Endothelial cell of umbilical vein (primary cell): ENCODE measurements around the gene SELENOO. TPM values are rescaled to one million over a fixed set of nuclear protein-coding genes. Genes with fewer than 3 reads are reported as not detected.

Experiments
- BruUV-seq: library from RNA; stranded (reverse); fragments of 400-500 nt; replicated peaks from 2 replicates; lab custom pipeline; 2021; lab: Mats Ljungman, UMichigan
- CTCF ChIA-PET: fragments of 300-600, 350-600 bp; sonication (Branson Sonifier 250); formaldehyde crosslinking; loops from one replicate; lab custom pipeline; 2021; ENCODE audit warnings: antibody characterized with exemption, inconsistent platforms; lab: Charles Lee
- POLR2A ChIA-PET: fragments of 300-600, 350-600 bp; sonication (Branson Sonifier 250); formaldehyde crosslinking; loops from one replicate; lab custom pipeline; 2021; ENCODE audit warnings: antibody characterized with exemption, inconsistent platforms; lab: Charles Lee
- DNase-seq: peaks from one replicate; pipeline ENCODE4 v3.0.0-alpha.2; 2011; ENCODE audit warnings: low read depth, low spot score
- FAIRE-seq: peaks from 2 replicates; lab custom pipeline; 2011; peaks lifted over from hg19 to GRCh38; lab: Jason Lieb, UNC
- H2AFZ ChIP-seq: 2 replicates; pipeline ENCODE4 v1.6.0; 2012; ENCODE audit warnings: low read depth, low read length, control low read depth, inconsistent platforms
- H3K27ac ChIP-seq: 2 replicates; pipeline ENCODE4 v1.5.1; 2011; ENCODE audit warnings: low read depth, mild to moderate bottlenecking, control low read depth, low read length, moderate library complexity; ENCODE audit not compliant: insufficient read depth
- H3K27me3 ChIP-seq, 2 experiments: 2 replicates each; pipeline versions ENCODE4 v1.6.0 to v1.6.1; 2011; ENCODE audit warnings: low read length in 2 of 2, mixed read lengths in 1 of 2; ENCODE audit not compliant: control insufficient read depth in 2 of 2, insufficient read depth in 2 of 2
- H3K36me3 ChIP-seq, 2 experiments: 2 replicates in 1 of 2; 3 replicates in 1 of 2; pipeline ENCODE4 v1.5.1; 2011; ENCODE audit warnings: low read length in 2 of 2, mild to moderate bottlenecking in 1 of 2, moderate library complexity in 1 of 2; ENCODE audit not compliant: control insufficient read depth in 2 of 2, insufficient read depth in 2 of 2; ENCODE audit errors: extremely low read depth in 1 of 2
- H3K4me1 ChIP-seq: 3 replicates; pipeline ENCODE4 v1.5.1; 2011; ENCODE audit warnings: mild to moderate bottlenecking, low read length; ENCODE audit not compliant: control insufficient read depth, insufficient read depth; ENCODE audit errors: extremely low read depth
- H3K4me2 ChIP-seq: 2 replicates; pipeline ENCODE4 v1.6.1; 2011; ENCODE audit warnings: low read length, control low read depth, mixed read lengths; ENCODE audit not compliant: insufficient read depth
- H3K4me3 ChIP-seq, 3 experiments: fragments of 200-600 bp in 1 of 3; sonication (generic), shearing (Covaris generic) in 1 of 3; replicated peaks in 1 of 3; 2 replicates each; pipeline ENCODE4 v1.5.1; 2011 to 2016; ENCODE audit warnings: control low read depth in 3 of 3, low read length in 3 of 3, mild to moderate bottlenecking in 2 of 3, inconsistent platforms in 1 of 3, low read depth in 1 of 3, moderate library complexity in 1 of 3; ENCODE audit not compliant: insufficient read depth in 1 of 3
- H3K79me2 ChIP-seq: 2 replicates; pipeline ENCODE4 v1.6.0; 2012; ENCODE audit warnings: low read length, inconsistent platforms; ENCODE audit not compliant: control insufficient read depth, insufficient read depth
- H3K9ac ChIP-seq: replicated peaks from 2 replicates; pipeline ENCODE3; 2011; ENCODE audit warnings: low read length, control low read depth; ENCODE audit not compliant: insufficient read depth; ENCODE audit errors: extremely low read depth
- H3K9me1 ChIP-seq: replicated peaks from 3 replicates; pipeline ENCODE4 v1.6.0; 2011; ENCODE audit warnings: mild to moderate bottlenecking, low read length; ENCODE audit not compliant: control insufficient read depth, insufficient read depth; ENCODE audit errors: extremely low read depth
- H3K9me3 ChIP-seq: replicated peaks from 2 replicates; pipeline ENCODE4 v1.5.1; 2012; ENCODE audit warnings: low read length, inconsistent platforms; ENCODE audit not compliant: control insufficient read depth, insufficient read depth
- H4K20me1 ChIP-seq: replicated peaks from 2 replicates; pipeline ENCODE3; 2011; ENCODE audit warnings: mild to moderate bottlenecking, low read length; ENCODE audit not compliant: control insufficient read depth, insufficient read depth; ENCODE audit errors: extremely low read depth
- CTCF ChIP-seq, 2 donors: IDR thresholded peaks; 1 replicate in 1 of 2; 2 replicates in 1 of 2; pipeline ENCODE4 v1.5.1; 2011; ENCODE audit warnings: low read length in 2 of 2, mild to moderate bottlenecking in 2 of 2, moderate library complexity in 2 of 2, control low read depth in 1 of 2, inconsistent platforms in 1 of 2, low read depth in 1 of 2; ENCODE audit not compliant: insufficient read depth in 1 of 2; ENCODE audit errors: extremely low read depth in 1 of 2
- EZH2 ChIP-seq: IDR thresholded peaks from 2 replicates; pipeline ENCODE4 v1.6.1; 2012; ENCODE audit warnings: borderline replicate concordance, low read depth, mild to moderate bottlenecking, moderate library complexity, low read length, inconsistent platforms; ENCODE audit not compliant: severe bottlenecking
- FOS ChIP-seq: IDR thresholded peaks from 2 replicates; pipeline ENCODE4 v1.6.1; 2011; ENCODE audit warnings: mild to moderate bottlenecking, low read length, moderate library complexity, borderline replicate concordance; ENCODE audit not compliant: insufficient read depth
- GATA2 ChIP-seq: IDR thresholded peaks from 2 replicates; pipeline ENCODE4 v1.7.0; 2011; ENCODE audit warnings: low read depth, mild to moderate bottlenecking, moderate library complexity, mixed read lengths, low read length; ENCODE audit not compliant: insufficient read length, insufficient read depth
- JUN ChIP-seq: IDR thresholded peaks from 2 replicates; pipeline ENCODE4 v1.6.1; 2011; ENCODE audit warnings: borderline replicate concordance, low read depth; ENCODE audit not compliant: insufficient read length, insufficient read depth
- MAX ChIP-seq: IDR thresholded peaks from 2 replicates; pipeline ENCODE4 v1.6.1; 2011; ENCODE audit not compliant: insufficient read depth, insufficient read length
- MYC ChIP-seq: IDR thresholded peaks from one replicate; pipeline ENCODE4 v1.6.1; 2011; ENCODE audit warnings: mild to moderate bottlenecking, low read depth, low read length
- POLR2A ChIP-seq: IDR thresholded peaks from 2 replicates; pipeline ENCODE4 v1.6.1; 2012; ENCODE audit warnings: low read depth, mild to moderate bottlenecking, control low read depth, low read length
- POLR2AphosphoS5 ChIP-seq: IDR thresholded peaks from 2 replicates; pipeline ENCODE4 v1.6.1; 2012; ENCODE audit warnings: low read depth, mild to moderate bottlenecking, control low read depth, low read length, moderate library complexity; ENCODE audit not compliant: insufficient read depth
- dilution Hi-C: fragments of 300-500 bp; cut with MboI; formaldehyde crosslinking; loops from one replicate; pipeline ENCODE4 v1.15.0; 2019; ENCODE audit warnings: low sequenced_read_pairs; ENCODE audit not compliant: extremely low pct_ligation_motif_present
- intact Hi-C: fragments of 100-400 bp; cut with micrococcal nuclease; formaldehyde crosslinking; loops from one replicate; pipeline ENCODE4 v1.10.0; 2022
- polyA plus RNA-seq, 4 experiments: library from polyadenylated mRNA; depleted of rRNA in 3 of 4; stranded (reverse) in 3 of 4; unstranded in 1 of 4; fragments of >200 nt; gene quantifications; 2 replicates each; pipeline versions ENCODE4 v1.2.1 to v1.2.3, GENCODE V29; 2011 to 2012; ENCODE audit warnings: missing spikeins in 1 of 4
- total RNA-seq: library from RNA; stranded (reverse); gene quantifications from 2 replicates; pipeline ENCODE4 v1.2.3, GENCODE V29; 2021

Gene SELENOO
- total and polyA plus RNA-seq, 2 donors (not counting 3 experiments of a cell fraction or from before 2014, with no cell fraction given): 24.1 to 37.5 TPM

- BruUV-seq: no TSS peak
- Histone ChIP-seq H3K9me3 (no peaks in the 10 kb centered on the region), H3K9ac (no peak overlapping the region), H3K4me2 (no peak overlapping the region), H3K79me2 (no peaks in the 10 kb centered on the region), H4K20me1 (no peaks in the 10 kb centered on the region), H3K4me3 (no peak overlapping the region), H2AFZ (no peak overlapping the region), H3K9me1 (no peaks in the 10 kb centered on the region), H3K27me3 (no peaks in the 10 kb centered on the region), H3K36me3 (no peaks in the 10 kb centered on the region), H3K27ac (no peak overlapping the region), H3K4me1 (peaks cover under 1% of the 10 kb centered on the region)
- no peak for FAIRE-seq
- dilution Hi-C loops (no loop called here), intact Hi-C loops (no loop called here)
- no peak for TF ChIP-seq MYC
- no peak for TF ChIP-seq JUN
- TF ChIP-seq CTCF (IDR thresholded peaks at IDR 0.05; ENCODE audit: extremely low read depth in 1 of 2, insufficient read depth in 1 of 2, low read depth in 1 of 2, low read length in 2 of 2): no peak
- no peak for TF ChIP-seq FOS
- no peak for TF ChIP-seq GATA2
- TF ChIP-seq POLR2AphosphoS5: no peak
- TF ChIP-seq EZH2: no peak
- TF ChIP-seq POLR2A: no peak
- TF ChIP-seq MAX: no peak
- POLR2A ChIA-PET: no interaction called here
- no peak for DNase-seq
- CTCF ChIA-PET: no interaction called here
These were observed 24.6 kb upstream of the SELENOO start for GRCh38 chr22:50175921-50176849.
